HepG2 (cell line): Measurements from ENCODE around the gene PITHD1. TPM values are rescaled to one million over a fixed set of nuclear protein-coding genes. Genes with fewer than 3 reads are reported as not detected.

Source experiments
- BHLHE40 ChIP-seq: IDR thresholded peaks from 2 replicates; pipeline ENCODE4 v1.6.1; 2011; ENCODE audit warnings: low read length, improper control_type of control experiment
- GABPB1 ChIP-seq: IDR thresholded peaks from 2 replicates; pipeline ENCODE4 v1.6.1; 2016; ENCODE audit warnings: mild to moderate bottlenecking, missing genetic modification reagents, moderate library complexity, missing compliant biosample characterization
- HDAC2 ChIP-seq: sonication (generic); formaldehyde crosslinking; IDR thresholded peaks from 2 replicates; pipeline ENCODE4 v1.4.0; 2020; ENCODE audit warnings: missing genetic modification reagents
- JARID2 ChIP-seq: sonication (generic); formaldehyde crosslinking; IDR thresholded peaks from 2 replicates; pipeline ENCODE4 v1.8.1; 2023; ENCODE audit warnings: missing genetic modification reagents, inconsistent platforms; ENCODE audit not compliant: insufficient replicate concordance
- SIN3A ChIP-seq: IDR thresholded peaks from 2 replicates; pipeline ENCODE4 v1.6.1; 2011; ENCODE audit warnings: low read depth, mild to moderate bottlenecking, control low read depth, low read length, borderline replicate concordance
- SRSF9 ChIP-seq: fragments of 200-400 bp; formaldehyde crosslinking; IDR thresholded peaks from 2 replicates; pipeline ENCODE4 v1.6.1; 2018; ENCODE audit warnings: borderline replicate concordance, mild to moderate bottlenecking, low read depth, low read length; ENCODE audit not compliant: insufficient read depth, poor library complexity, severe bottlenecking
- SUZ12 ChIP-seq: fragments of 150-350 bp; IDR thresholded peaks from 2 replicates; pipeline ENCODE4 v1.6.1; 2014; ENCODE audit warnings: low read depth, low read length
- TBX2 ChIP-seq: sonication (generic); formaldehyde crosslinking; IDR thresholded peaks from 2 replicates; pipeline ENCODE4 v1.5.0; 2020; ENCODE audit warnings: missing genetic modification reagents, mild to moderate bottlenecking, borderline replicate concordance
- U2AF2 ChIP-seq: fragments of 200-400 bp; formaldehyde crosslinking; IDR thresholded peaks from 2 replicates; pipeline ENCODE4 v1.6.1; 2017; ENCODE audit warnings: low read depth, mild to moderate bottlenecking, low read length
- ZBTB1 ChIP-seq: sonication (generic); formaldehyde crosslinking; IDR thresholded peaks from 2 replicates; pipeline ENCODE4 v1.4.0; 2020; ENCODE audit warnings: missing genetic modification reagents, borderline replicate concordance
- ZBTB21 ChIP-seq: sonication (generic); formaldehyde crosslinking; IDR thresholded peaks from 2 replicates; pipeline ENCODE4 v1.4.0; 2020; ENCODE audit warnings: missing genetic modification reagents
- ZMAT3 ChIP-seq: sonication (generic); formaldehyde crosslinking; conservative IDR thresholded peaks from 2 replicates; pipeline ENCODE4 v1.7.0; 2021; ENCODE audit warnings: missing genetic modification reagents
- ZNF124 ChIP-seq: sonication (generic); formaldehyde crosslinking; IDR thresholded peaks from 2 replicates; pipeline ENCODE4 v1.4.0; 2020; ENCODE audit warnings: missing genetic modification reagents
- ZNF136 ChIP-seq: sonication (generic); formaldehyde crosslinking; IDR thresholded peaks from 2 replicates; pipeline ENCODE4 v1.8.1; 2022; ENCODE audit warnings: low read depth, mild to moderate bottlenecking, moderate library complexity, missing genetic modification reagents
- ZNF138 ChIP-seq: sonication (generic); formaldehyde crosslinking; IDR thresholded peaks from 2 replicates; pipeline ENCODE4 v1.5.0; 2020; ENCODE audit warnings: mild to moderate bottlenecking, low read depth, missing genetic modification reagents
- ZNF20 ChIP-seq: sonication (generic); formaldehyde crosslinking; IDR thresholded peaks from 2 replicates; pipeline ENCODE4 v1.4.0; 2020; ENCODE audit warnings: mild to moderate bottlenecking, moderate library complexity, missing genetic modification reagents
- ZNF33B ChIP-seq: sonication (generic); formaldehyde crosslinking; IDR thresholded peaks from 2 replicates; pipeline ENCODE4 v1.5.1; 2020; ENCODE audit warnings: mild to moderate bottlenecking, missing genetic modification reagents
- ZNF484 ChIP-seq: sonication (generic); formaldehyde crosslinking; IDR thresholded peaks from 2 replicates; pipeline ENCODE4 v1.5.1; 2020; ENCODE audit warnings: mild to moderate bottlenecking, low read depth, missing genetic modification reagents, borderline replicate concordance
- ZNF510 ChIP-seq: sonication (generic); formaldehyde crosslinking; IDR thresholded peaks from 2 replicates; pipeline ENCODE4 v1.4.0; 2020; ENCODE audit warnings: low read depth, mild to moderate bottlenecking, missing genetic modification reagents
- ZNF552 ChIP-seq: sonication (generic); formaldehyde crosslinking; IDR thresholded peaks from 2 replicates; pipeline ENCODE4 v1.9.0; 2022; ENCODE audit warnings: missing genetic modification reagents, mild to moderate bottlenecking, borderline replicate concordance
- ZNF605 ChIP-seq: sonication (generic); formaldehyde crosslinking; IDR thresholded peaks from 2 replicates; pipeline ENCODE4 v1.8.0; 2022; ENCODE audit warnings: mild to moderate bottlenecking, missing genetic modification reagents
- polyA plus RNA-seq, 8 experiments: library from polyadenylated mRNA; depleted of rRNA in 3 of 8; stranded (reverse) in 7 of 8; unstranded in 1 of 8; fragments of >200 nt; fragmentation: Illumina TruSeq in 4 of 8; extraction: Trizol in 4 of 8; gene quantifications; 2 replicates each; pipeline versions ENCODE4 v1.2.1 to v1.2.3, GENCODE V29; 2011 to 2016; ENCODE audit warnings: low read depth in 4 of 8, missing spikeins in 1 of 8, mixed read lengths in 1 of 8; ENCODE audit not compliant: insufficient read depth in 1 of 8
- total RNA-seq, 5 experiments: library from RNA; depleted of rRNA; stranded (reverse); fragments of >200 nt; fragmentation: Illumina TruSeq; extraction: Trizol; gene quantifications; 2 replicates each; pipeline ENCODE4 v1.2.3, GENCODE V29; 2016; ENCODE audit warnings: low read depth in 1 of 5
- TF ChIP-seq, protein P1 (sequence below): sonication (generic); formaldehyde crosslinking; IDR thresholded peaks from 2 replicates; pipeline ENCODE4 v1.8.0; 2022; ENCODE audit warnings: mild to moderate bottlenecking, missing genetic modification reagents, borderline replicate concordance
- TF ChIP-seq, protein P2 (sequence below): sonication (generic); formaldehyde crosslinking; IDR thresholded peaks from 2 replicates; pipeline ENCODE4 v1.9.0; 2022; ENCODE audit warnings: missing genetic modification reagents, mild to moderate bottlenecking, borderline replicate concordance
- TF ChIP-seq, protein P3 (sequence below): sonication (generic); formaldehyde crosslinking; IDR thresholded peaks from 2 replicates; pipeline ENCODE4 v1.4.0; 2020; ENCODE audit warnings: missing genetic modification reagents, low read depth, mild to moderate bottlenecking, borderline replicate concordance
- TF ChIP-seq, protein P4 (sequence below): IDR thresholded peaks from 2 replicates; pipeline ENCODE4 v1.6.1; 2018; ENCODE audit warnings: missing genetic modification reagents
- TF ChIP-seq, protein P5 (sequence below): sonication (generic); formaldehyde crosslinking; IDR thresholded peaks from 2 replicates; pipeline ENCODE4 v1.8.0; 2022; ENCODE audit warnings: missing genetic modification reagents, mild to moderate bottlenecking, inconsistent platforms, borderline replicate concordance

The PITHD1 gene
- total and polyA plus RNA-seq, 2 of the 13 experiments (the other 11 are each of a cell fraction or from before 2014, with no cell fraction given) = 28.0 to 37.3 TPM

DNA sequence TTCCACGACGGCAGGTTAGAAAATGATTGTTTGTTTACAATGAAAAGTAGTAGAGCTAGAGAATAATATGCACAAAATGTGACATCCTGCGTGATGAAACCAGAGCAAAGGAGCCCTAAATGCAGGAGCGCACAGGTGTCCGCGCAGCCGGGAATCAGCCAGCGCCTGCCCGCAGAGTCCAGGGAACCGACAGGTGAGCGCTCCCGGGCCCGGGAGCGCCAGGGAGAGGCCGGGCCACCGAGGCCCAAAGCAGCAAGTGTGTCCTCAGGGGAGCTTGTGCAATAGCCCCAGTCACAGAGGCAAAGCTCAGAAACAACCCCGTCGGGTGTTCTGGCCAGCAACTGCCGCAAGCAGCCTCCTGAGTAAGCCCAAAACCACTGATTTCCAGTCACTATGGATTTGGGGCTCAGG, 23.1 kb downstream of the PITHD1 start (continued):
- TF ChIP-seq ZNF20 (CRISPR knock-in tag) (no peak), ZBTB1 (CRISPR knock-in tag) (no peak), ZBTB21 (CRISPR knock-in tag) (no peak), SRSF9 (no peak), ZNF124 (CRISPR knock-in tag) (no peak), BHLHE40 (no peak), GABPB1 (no peak), ZNF33B (CRISPR knock-in tag) (no peak), HDAC2 (CRISPR knock-in tag) (no peak), SUZ12 (no peak), JARID2 (CRISPR knock-in tag) (no peak), SIN3A (no peak), ZMAT3 (no peak), ZNF552 (CRISPR knock-in tag) (no peak), ZNF510 (CRISPR knock-in tag) (no peak), TBX2 (CRISPR knock-in tag) (no peak), ZNF605 (CRISPR knock-in tag) (no peak), ZNF484 (CRISPR knock-in tag) (no peak), ZNF138 (no peak), U2AF2 (no peak), ZNF136 (CRISPR knock-in tag) (no peak)
- TF ChIP-seq, protein P1, sequence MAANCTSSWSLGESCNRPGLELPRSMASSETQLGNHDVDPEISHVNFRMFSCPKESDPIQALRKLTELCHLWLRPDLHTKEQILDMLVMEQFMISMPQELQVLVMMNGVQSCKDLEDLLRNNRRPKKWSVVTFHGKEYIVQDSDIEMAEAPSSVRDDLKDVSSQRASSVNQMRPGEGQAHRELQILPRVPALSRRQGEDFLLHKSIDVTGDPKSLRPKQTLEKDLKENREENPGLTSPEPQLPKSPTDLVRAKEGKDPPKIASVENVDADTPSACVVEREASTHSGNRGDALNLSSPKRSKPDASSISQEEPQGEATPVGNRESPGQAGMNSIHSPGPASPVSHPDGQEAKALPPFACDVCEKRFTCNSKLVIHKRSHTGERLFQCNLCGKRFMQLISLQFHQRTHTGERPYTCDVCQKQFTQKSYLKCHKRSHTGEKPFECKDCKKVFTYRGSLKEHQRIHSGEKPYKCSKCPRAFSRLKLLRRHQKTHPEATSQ = no peak
- TF ChIP-seq, protein P2, sequence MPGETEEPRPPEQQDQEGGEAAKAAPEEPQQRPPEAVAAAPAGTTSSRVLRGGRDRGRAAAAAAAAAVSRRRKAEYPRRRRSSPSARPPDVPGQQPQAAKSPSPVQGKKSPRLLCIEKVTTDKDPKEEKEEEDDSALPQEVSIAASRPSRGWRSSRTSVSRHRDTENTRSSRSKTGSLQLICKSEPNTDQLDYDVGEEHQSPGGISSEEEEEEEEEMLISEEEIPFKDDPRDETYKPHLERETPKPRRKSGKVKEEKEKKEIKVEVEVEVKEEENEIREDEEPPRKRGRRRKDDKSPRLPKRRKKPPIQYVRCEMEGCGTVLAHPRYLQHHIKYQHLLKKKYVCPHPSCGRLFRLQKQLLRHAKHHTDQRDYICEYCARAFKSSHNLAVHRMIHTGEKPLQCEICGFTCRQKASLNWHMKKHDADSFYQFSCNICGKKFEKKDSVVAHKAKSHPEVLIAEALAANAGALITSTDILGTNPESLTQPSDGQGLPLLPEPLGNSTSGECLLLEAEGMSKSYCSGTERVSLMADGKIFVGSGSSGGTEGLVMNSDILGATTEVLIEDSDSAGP (CRISPR knock-in tag) = no peak
- TF ChIP-seq, protein P3, sequence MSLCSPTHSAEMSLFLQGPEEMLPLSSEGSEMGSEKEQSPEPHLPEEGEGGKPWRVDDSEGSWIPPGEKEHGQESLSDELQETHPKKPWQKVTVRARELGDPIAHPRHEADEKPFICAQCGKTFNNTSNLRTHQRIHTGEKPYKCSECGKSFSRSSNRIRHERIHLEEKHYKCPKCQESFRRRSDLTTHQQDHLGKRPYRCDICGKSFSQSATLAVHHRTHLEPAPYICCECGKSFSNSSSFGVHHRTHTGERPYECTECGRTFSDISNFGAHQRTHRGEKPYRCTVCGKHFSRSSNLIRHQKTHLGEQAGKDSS = 0 out of 2 replicates have a peak, but pooled peaks have one; percentile 17
- TF ChIP-seq, protein P4, sequence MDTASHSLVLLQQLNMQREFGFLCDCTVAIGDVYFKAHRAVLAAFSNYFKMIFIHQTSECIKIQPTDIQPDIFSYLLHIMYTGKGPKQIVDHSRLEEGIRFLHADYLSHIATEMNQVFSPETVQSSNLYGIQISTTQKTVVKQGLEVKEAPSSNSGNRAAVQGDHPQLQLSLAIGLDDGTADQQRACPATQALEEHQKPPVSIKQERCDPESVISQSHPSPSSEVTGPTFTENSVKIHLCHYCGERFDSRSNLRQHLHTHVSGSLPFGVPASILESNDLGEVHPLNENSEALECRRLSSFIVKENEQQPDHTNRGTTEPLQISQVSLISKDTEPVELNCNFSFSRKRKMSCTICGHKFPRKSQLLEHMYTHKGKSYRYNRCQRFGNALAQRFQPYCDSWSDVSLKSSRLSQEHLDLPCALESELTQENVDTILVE (CRISPR knock-in tag) = no peak
- TF ChIP-seq, protein P5, sequence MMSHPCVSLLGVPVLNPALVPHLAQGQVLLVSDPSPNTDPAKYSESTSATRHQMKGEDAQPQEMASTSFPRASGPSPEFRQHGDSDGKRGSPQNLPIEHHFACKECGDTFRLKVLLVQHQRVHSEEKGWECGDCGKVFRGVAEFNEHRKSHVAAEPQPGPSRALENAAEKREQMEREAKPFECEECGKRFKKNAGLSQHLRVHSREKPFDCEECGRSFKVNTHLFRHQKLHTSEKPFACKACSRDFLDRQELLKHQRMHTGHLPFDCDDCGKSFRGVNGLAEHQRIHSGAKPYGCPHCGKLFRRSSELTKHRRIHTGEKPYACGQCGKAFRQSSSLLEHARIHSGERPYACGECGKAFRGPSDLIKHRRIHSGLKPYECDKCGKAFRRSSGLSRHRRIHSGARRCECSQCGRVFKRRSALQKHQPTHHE (CRISPR knock-in tag) = no peak
